Activated naive CD4-positive, alpha-beta T cell treated with anti-CD3 and anti-CD28 coated beads, Interleukin-2, amount 50 U/mL, for 24 hours (primary cell): ENCODE data around the gene MARCO.
A peak's percentile ranks its signal among the peaks of the same experiment; 100 is the strongest.

Experiments used
- H3K27ac Mint-ChIP-seq: one replicate; pipeline ENCODE4 v1.8.0; 2021; ENCODE audit warnings: mild to moderate bottlenecking, mixed read lengths
- H3K27me3 Mint-ChIP-seq: one replicate; pipeline ENCODE4 v1.8.0; 2021; ENCODE audit warnings: mixed read lengths
- H3K36me3 Mint-ChIP-seq: one replicate; pipeline ENCODE4 v1.8.0; 2021; ENCODE audit warnings: mixed read lengths
- H3K4me1 Mint-ChIP-seq: one replicate; pipeline ENCODE4 v1.8.0; 2021; ENCODE audit warnings: mixed read lengths
- H3K4me3 Mint-ChIP-seq: one replicate; pipeline ENCODE4 v1.8.0; 2021; ENCODE audit warnings: mild to moderate bottlenecking, mixed read lengths
- H3K9me3 Mint-ChIP-seq: one replicate; pipeline ENCODE4 v1.8.0; 2021; ENCODE audit warnings: mixed read lengths

MARCO gene

GRCh38 chr2:118942031-118942430 is at the start of gene MARCO:
TSS of gene MARCO (plus strand) at chr2:118942194. CDS start at chr2:118942301, 107 bp downstream.
- Mint-ChIP-seq H3K4me3 (peak within 1 kb of the TSS; percentile 31), H3K27ac (peak within 1 kb of the TSS; percentile 66), H3K4me1 (peaks cover 16% of the 10 kb centered on the region)

GRCh38 chr2:118893100-118893499 is 48.9 kb upstream of the MARCO start:
- peaks cover 12% of the 10 kb centered on the region for H3K9me3 Mint-ChIP-seq
- H3K27ac Mint-ChIP-seq = no peak overlapping the region
- H3K4me1 Mint-ChIP-seq = no peaks in the 10 kb centered on the region
- H3K36me3 Mint-ChIP-seq = peaks cover 12% of the 10 kb centered on the region
- H3K27me3 Mint-ChIP-seq = no peaks in the 10 kb centered on the region
- no peak overlapping the region for H3K4me3 Mint-ChIP-seq

More at GRCh38 chr2:118942031-118942430, at the start of gene MARCO:
- no peaks in the 10 kb centered on the region for H3K9me3 Mint-ChIP-seq
- no peaks in the 10 kb centered on the region for H3K36me3 Mint-ChIP-seq
- H3K27me3 Mint-ChIP-seq = no peaks in the 10 kb centered on the region

GRCh38 chr2:118902266-118903028 is 39.5 kb upstream of the MARCO start:
- peak overlapping the region; percentile 88 for H3K27ac Mint-ChIP-seq
- H3K36me3 Mint-ChIP-seq = peaks cover 4% of the 10 kb centered on the region
- no peaks in the 10 kb centered on the region for H3K27me3 Mint-ChIP-seq
- H3K4me1 Mint-ChIP-seq = peaks cover 38% of the 10 kb centered on the region
- H3K9me3 Mint-ChIP-seq = peaks cover 10% of the 10 kb centered on the region
- peak overlapping the region; percentile 68 for H3K4me3 Mint-ChIP-seq

- H3K9me3 Mint-ChIP-seq = peaks cover 10% of the 10 kb centered on the region
- H3K4me3 Mint-ChIP-seq = peak overlapping the region; percentile 68
- peak overlapping the region; percentile 88 for H3K27ac Mint-ChIP-seq
- peaks cover 38% of the 10 kb centered on the region for H3K4me1 Mint-ChIP-seq
- H3K36me3 Mint-ChIP-seq = peaks cover 4% of the 10 kb centered on the region
- no peaks in the 10 kb centered on the region for H3K27me3 Mint-ChIP-seq
Observed at GRCh38 chr2:118903029-118903351, 39.0 kb upstream of the MARCO start.

GRCh38 chr2:118903551-118904479 is 38.2 kb upstream of the MARCO start:
- Mint-ChIP-seq H3K27ac (peak overlapping the region; percentile 88), H3K27me3 (no peaks in the 10 kb centered on the region), H3K4me1 (peaks cover 38% of the 10 kb centered on the region), H3K36me3 (peaks cover 4% of the 10 kb centered on the region), H3K4me3 (peak overlapping the region; percentile 68), H3K9me3 (peaks cover 10% of the 10 kb centered on the region)

- peaks cover 4% of the 10 kb centered on the region for H3K36me3 Mint-ChIP-seq
- peaks cover 10% of the 10 kb centered on the region for H3K9me3 Mint-ChIP-seq
- H3K4me1 Mint-ChIP-seq = peaks cover 42% of the 10 kb centered on the region
- no peak overlapping the region for H3K4me3 Mint-ChIP-seq
- H3K27ac Mint-ChIP-seq = no peak overlapping the region
- no peaks in the 10 kb centered on the region for H3K27me3 Mint-ChIP-seq
Observed at GRCh38 chr2:118905206-118905605, 36.8 kb upstream of the MARCO start.

GRCh38 chr2:118906186-118906585 is 35.8 kb upstream of the MARCO start:
- Mint-ChIP-seq H3K9me3 (peaks cover 10% of the 10 kb centered on the region), H3K4me1 (peaks cover 42% of the 10 kb centered on the region), H3K4me3 (no peak overlapping the region), H3K36me3 (peaks cover 4% of the 10 kb centered on the region), H3K27ac (no peak overlapping the region), H3K27me3 (no peaks in the 10 kb centered on the region)

- Mint-ChIP-seq H3K27me3 (no peaks in the 10 kb centered on the region), H3K4me1 (peaks cover 36% of the 10 kb centered on the region), H3K27ac (no peak overlapping the region), H3K4me3 (no peak overlapping the region), H3K36me3 (no peaks in the 10 kb centered on the region), H3K9me3 (peaks cover 5% of the 10 kb centered on the region)
Observed at GRCh38 chr2:118907759-118908158, 34.2 kb upstream of the MARCO start.

GRCh38 chr2:118909191-118909590 is 32.8 kb upstream of the MARCO start:
- H3K4me1 Mint-ChIP-seq = peaks cover 22% of the 10 kb centered on the region
- peaks cover 5% of the 10 kb centered on the region for H3K9me3 Mint-ChIP-seq
- H3K27me3 Mint-ChIP-seq = no peaks in the 10 kb centered on the region
- H3K36me3 Mint-ChIP-seq = no peaks in the 10 kb centered on the region
- H3K4me3 Mint-ChIP-seq = no peak overlapping the region
- H3K27ac Mint-ChIP-seq = no peak overlapping the region

- no peak overlapping the region for H3K27ac Mint-ChIP-seq
- no peaks in the 10 kb centered on the region for H3K36me3 Mint-ChIP-seq
- H3K9me3 Mint-ChIP-seq = no peaks in the 10 kb centered on the region
- H3K27me3 Mint-ChIP-seq = no peaks in the 10 kb centered on the region
- no peak overlapping the region for H3K4me3 Mint-ChIP-seq
- H3K4me1 Mint-ChIP-seq = peaks cover 10% of the 10 kb centered on the region
Observed at GRCh38 chr2:118911166-118911856, 30.7 kb upstream of the MARCO start.

- H3K36me3 Mint-ChIP-seq = no peaks in the 10 kb centered on the region
- no peaks in the 10 kb centered on the region for H3K9me3 Mint-ChIP-seq
- no peak overlapping the region for H3K27ac Mint-ChIP-seq
- H3K4me3 Mint-ChIP-seq = no peak overlapping the region
- no peaks in the 10 kb centered on the region for H3K27me3 Mint-ChIP-seq
- peaks cover 10% of the 10 kb centered on the region for H3K4me1 Mint-ChIP-seq
Observed at GRCh38 chr2:118911936-118912335, 30.1 kb upstream of the MARCO start.

- no peaks in the 10 kb centered on the region for H3K36me3 Mint-ChIP-seq
- H3K27ac Mint-ChIP-seq = no peak overlapping the region
- H3K27me3 Mint-ChIP-seq = no peaks in the 10 kb centered on the region
- peaks cover 10% of the 10 kb centered on the region for H3K4me1 Mint-ChIP-seq
- H3K4me3 Mint-ChIP-seq = no peak overlapping the region
- no peaks in the 10 kb centered on the region for H3K9me3 Mint-ChIP-seq
Observed at GRCh38 chr2:118913131-118913802, 28.7 kb upstream of the MARCO start.

GRCh38 chr2:118913803-118914645 is 28.0 kb upstream of the MARCO start:
- no peak overlapping the region for H3K27ac Mint-ChIP-seq
- H3K4me3 Mint-ChIP-seq = no peak overlapping the region
- no peaks in the 10 kb centered on the region for H3K36me3 Mint-ChIP-seq
- peaks cover 10% of the 10 kb centered on the region for H3K4me1 Mint-ChIP-seq
- H3K27me3 Mint-ChIP-seq = no peaks in the 10 kb centered on the region
- no peaks in the 10 kb centered on the region for H3K9me3 Mint-ChIP-seq

GRCh38 chr2:118914721-118915453 is 27.1 kb upstream of the MARCO start:
- H3K27me3 Mint-ChIP-seq = no peaks in the 10 kb centered on the region
- H3K36me3 Mint-ChIP-seq = no peaks in the 10 kb centered on the region
- H3K27ac Mint-ChIP-seq = no peak overlapping the region
- H3K4me3 Mint-ChIP-seq = no peak overlapping the region
- peaks cover 6% of the 10 kb centered on the region for H3K4me1 Mint-ChIP-seq
- no peaks in the 10 kb centered on the region for H3K9me3 Mint-ChIP-seq
